Smooth muscle cell (in vitro differentiated cells): ENCODE measurements around the gene ZNF516. TPM values are rescaled to one million over a fixed set of nuclear protein-coding genes. Genes with fewer than 3 reads are reported as not detected.

Experiments used
- DNase-seq: peaks from one replicate; lab custom pipeline; 2025; ENCODE audit not compliant: unreplicated experiment; lab: John Stamatoyannopoulos, UW
- H2AFZ ChIP-seq: fragments of 200-600 bp; sonication (generic); 2 replicates; pipeline ENCODE4 v1.6.0; 2016; ENCODE audit warnings: antibody characterized with exemption, low read depth, mild to moderate bottlenecking
- H3F3A ChIP-seq: fragments of 200-600 bp; sonication (generic); 2 replicates; pipeline ENCODE4 v1.6.0; 2017; ENCODE audit warnings: antibody characterized with exemption, low read depth
- H3K27ac ChIP-seq: fragments of 200-600 bp; sonication (generic); 2 replicates; pipeline ENCODE4 v1.5.1; 2016; ENCODE audit warnings: low read depth, mild to moderate bottlenecking
- H3K27me3 ChIP-seq: fragments of 200-600 bp; sonication (generic); 2 replicates; pipeline ENCODE4 v1.6.1; 2016; ENCODE audit warnings: low read depth, mild to moderate bottlenecking
- H3K36me3 ChIP-seq: fragments of 200-600 bp; sonication (generic); 2 replicates; pipeline ENCODE4 v1.5.1; 2016; ENCODE audit warnings: low read depth
- H3K4me1 ChIP-seq: fragments of 200-600 bp; sonication (generic); 2 replicates; pipeline ENCODE4 v1.5.1; 2016; ENCODE audit warnings: low read depth
- H3K4me2 ChIP-seq: fragments of 200-600 bp; sonication (generic); 2 replicates; pipeline ENCODE4 v1.6.0; 2016; ENCODE audit warnings: mild to moderate bottlenecking
- H3K4me3 ChIP-seq: fragments of 200-600 bp; sonication (generic); 2 replicates; pipeline ENCODE4 v1.5.1; 2016; ENCODE audit warnings: mild to moderate bottlenecking
- H3K79me2 ChIP-seq: fragments of 200-600 bp; sonication (generic); 2 replicates; pipeline ENCODE4 v1.6.0; 2016; ENCODE audit warnings: low read depth, mild to moderate bottlenecking
- H3K9ac ChIP-seq: fragments of 200-600 bp; sonication (generic); 2 replicates; pipeline ENCODE4 v1.6.0; 2016; ENCODE audit warnings: low read depth
- H3K9me3 ChIP-seq: fragments of 200-600 bp; sonication (generic); replicated peaks from 2 replicates; pipeline ENCODE4 v1.5.1; 2016; ENCODE audit warnings: low read depth
- H4K20me1 ChIP-seq: fragments of 200-600 bp; sonication (generic); 2 replicates; pipeline ENCODE4 v1.6.0; 2016; ENCODE audit warnings: low read depth
- CTCF ChIP-seq: fragments of 200-600 bp; sonication (generic); IDR thresholded peaks from 2 replicates; pipeline ENCODE4 v1.5.1; 2017; ENCODE audit warnings: borderline replicate concordance, mild to moderate bottlenecking, antibody characterized with exemption; ENCODE audit not compliant: insufficient read depth, poor library complexity, severe bottlenecking
- WGBS: methylation state at CpG from one replicate; pipeline ENCODE4 v1.1.7; 2016; ENCODE audit warnings: low lambda C conversion rate; 5-methylcytosine and 5-hydroxymethylcytosine counted together
- polyA plus RNA-seq: library from polyadenylated mRNA; unstranded; fragments of >200 nt; fragmentation: Nextera tagmentation; extraction: Ambion mirVana; gene quantifications from 2 replicates; pipeline ENCODE4 v1.2.1, GENCODE V29; 2016
- total RNA-seq: library from RNA; depleted of rRNA; stranded (reverse); fragments of >200 nt; gene quantifications from 2 replicates; pipeline ENCODE4 v1.2.3, GENCODE V29; 2014

The ZNF516 gene
- total and polyA plus RNA-seq, 2 experiments from 2014 or later = 15.6 to 24.2 TPM

GRCh38 chr18:76335859-76336640 is 159.0 kb downstream of the ZNF516 start:
- no peak for TF ChIP-seq CTCF
- WGBS = 95% methylated on average over 10 of the region's 10 CpGs
- peaks cover 11% of the 10 kb centered on the region for H3K9me3 ChIP-seq
- H3F3A ChIP-seq = no peaks in the 10 kb centered on the region
- H3K4me3 ChIP-seq = no peak overlapping the region
- DNase-seq = no peak
- no peak overlapping the region for H3K9ac ChIP-seq
- no peak overlapping the region for H2AFZ ChIP-seq
- H3K4me1 ChIP-seq = no peaks in the 10 kb centered on the region
- H3K79me2 ChIP-seq = no peaks in the 10 kb centered on the region
- H3K27me3 ChIP-seq = no peaks in the 10 kb centered on the region
- no peaks in the 10 kb centered on the region for H4K20me1 ChIP-seq
- no peak overlapping the region for H3K27ac ChIP-seq
- no peaks in the 10 kb centered on the region for H3K36me3 ChIP-seq
- no peak overlapping the region for H3K4me2 ChIP-seq

- no peak overlapping the region for H3K27ac ChIP-seq
- H3K9me3 ChIP-seq = peaks cover 14% of the 10 kb centered on the region
- WGBS = 95% methylated on average over 4 of the region's 4 CpGs
- no peaks in the 10 kb centered on the region for H3K4me1 ChIP-seq
- no peak overlapping the region for H3K4me3 ChIP-seq
- no peaks in the 10 kb centered on the region for H4K20me1 ChIP-seq
- H3K9ac ChIP-seq = no peak overlapping the region
- no peaks in the 10 kb centered on the region for H3K36me3 ChIP-seq
- H3K79me2 ChIP-seq = no peaks in the 10 kb centered on the region
- H3K27me3 ChIP-seq = no peaks in the 10 kb centered on the region
- H3K4me2 ChIP-seq = no peak overlapping the region
- H2AFZ ChIP-seq = no peak overlapping the region
- TF ChIP-seq CTCF = no peak
- no peaks in the 10 kb centered on the region for H3F3A ChIP-seq
- DNase-seq = no peak
Measured at GRCh38 chr18:76328140-76328539, 166.9 kb downstream of the ZNF516 start.

- Histone ChIP-seq H3K27ac (no peak overlapping the region), H3K4me3 (no peak overlapping the region), H3K79me2 (no peaks in the 10 kb centered on the region), H3K36me3 (no peaks in the 10 kb centered on the region), H3K9me3 (no peaks in the 10 kb centered on the region), H3K9ac (no peak overlapping the region), H4K20me1 (no peaks in the 10 kb centered on the region), H3K4me2 (no peak overlapping the region), H2AFZ (no peak overlapping the region), H3K27me3 (no peaks in the 10 kb centered on the region), H3F3A (no peaks in the 10 kb centered on the region), H3K4me1 (no peaks in the 10 kb centered on the region)
- 78% methylated on average over 7 of the region's 7 CpGs for whole genome bisulfite sequencing
- DNase-seq = no peak
- TF ChIP-seq CTCF = no peak
Measured at GRCh38 chr18:76323891-76324290, 171.2 kb downstream of the ZNF516 start.

- no peaks in the 10 kb centered on the region for H3K27me3 ChIP-seq
- H2AFZ ChIP-seq = no peak overlapping the region
- H3K9me3 ChIP-seq = no peaks in the 10 kb centered on the region
- no peak overlapping the region for H3K4me3 ChIP-seq
- no peak for DNase-seq
- no peak for TF ChIP-seq CTCF
- no peak overlapping the region for H3K9ac ChIP-seq
- no peaks in the 10 kb centered on the region for H3F3A ChIP-seq
- H3K79me2 ChIP-seq = no peaks in the 10 kb centered on the region
- no peak overlapping the region for H3K27ac ChIP-seq
- no peaks in the 10 kb centered on the region for H4K20me1 ChIP-seq
- 76% methylated on average over 7 of the region's 7 CpGs for WGBS
- no peaks in the 10 kb centered on the region for H3K4me1 ChIP-seq
- no peaks in the 10 kb centered on the region for H3K36me3 ChIP-seq
- no peak overlapping the region for H3K4me2 ChIP-seq
Measured at GRCh38 chr18:76322686-76323085, 172.4 kb downstream of the ZNF516 start.
